Ectodermal cell (in vitro differentiated cells): ENCODE data around the gene NADSYN1.

ENCODE experiments used
- H3K27ac ChIP-seq: 2 replicates; pipeline ENCODE4 v1.7.0; 2013; ENCODE audit warnings: mild to moderate bottlenecking, low read depth, low read length; ENCODE audit not compliant: insufficient read depth, poor library complexity, severe bottlenecking
- H3K27me3 ChIP-seq: 2 replicates; pipeline ENCODE4 v1.7.0; 2013; ENCODE audit warnings: mild to moderate bottlenecking, low read length; ENCODE audit not compliant: insufficient read depth, control insufficient read depth, poor library complexity, severe bottlenecking
- H3K36me3 ChIP-seq: one replicate; pipeline ENCODE4 v1.7.0; 2013; ENCODE audit warnings: low read length; ENCODE audit not compliant: control insufficient read depth, insufficient read depth
- H3K4me1 ChIP-seq: one replicate; pipeline ENCODE4 v1.7.0; 2013; ENCODE audit warnings: low read length; ENCODE audit not compliant: control insufficient read depth, insufficient read depth
- H3K4me3 ChIP-seq: 2 replicates; pipeline ENCODE4 v1.7.0; 2013; ENCODE audit warnings: low read depth, low read length, control low read depth; ENCODE audit not compliant: insufficient read depth
- H3K9me3 ChIP-seq: 2 replicates; pipeline ENCODE4 v1.7.0; 2013; ENCODE audit warnings: mild to moderate bottlenecking, low read length, moderate library complexity; ENCODE audit not compliant: control insufficient read depth
- WGBS, 2 experiments: methylation state at CpG; one replicate each; pipeline ENCODE4 v1.1.7; 2013; ENCODE audit warnings: missing lambda C conversion rate in 2 of 2; 5-methylcytosine and 5-hydroxymethylcytosine counted together

The NADSYN1 gene

GRCh38 chr11:71432761-71433647 lies 20.0 kb upstream of the NADSYN1 start:
- Histone ChIP-seq H3K27me3 (no peaks in the 10 kb centered on the region), H3K4me3 (no peak overlapping the region), H3K4me1 (no peaks in the 10 kb centered on the region), H3K27ac (no peak overlapping the region), H3K36me3 (peaks cover 10% of the 10 kb centered on the region), H3K9me3 (no peaks in the 10 kb centered on the region)
- 92 to 93% methylated on average over 7 of the region's 7 CpGs for WGBS, 2 experiments

DNA sequence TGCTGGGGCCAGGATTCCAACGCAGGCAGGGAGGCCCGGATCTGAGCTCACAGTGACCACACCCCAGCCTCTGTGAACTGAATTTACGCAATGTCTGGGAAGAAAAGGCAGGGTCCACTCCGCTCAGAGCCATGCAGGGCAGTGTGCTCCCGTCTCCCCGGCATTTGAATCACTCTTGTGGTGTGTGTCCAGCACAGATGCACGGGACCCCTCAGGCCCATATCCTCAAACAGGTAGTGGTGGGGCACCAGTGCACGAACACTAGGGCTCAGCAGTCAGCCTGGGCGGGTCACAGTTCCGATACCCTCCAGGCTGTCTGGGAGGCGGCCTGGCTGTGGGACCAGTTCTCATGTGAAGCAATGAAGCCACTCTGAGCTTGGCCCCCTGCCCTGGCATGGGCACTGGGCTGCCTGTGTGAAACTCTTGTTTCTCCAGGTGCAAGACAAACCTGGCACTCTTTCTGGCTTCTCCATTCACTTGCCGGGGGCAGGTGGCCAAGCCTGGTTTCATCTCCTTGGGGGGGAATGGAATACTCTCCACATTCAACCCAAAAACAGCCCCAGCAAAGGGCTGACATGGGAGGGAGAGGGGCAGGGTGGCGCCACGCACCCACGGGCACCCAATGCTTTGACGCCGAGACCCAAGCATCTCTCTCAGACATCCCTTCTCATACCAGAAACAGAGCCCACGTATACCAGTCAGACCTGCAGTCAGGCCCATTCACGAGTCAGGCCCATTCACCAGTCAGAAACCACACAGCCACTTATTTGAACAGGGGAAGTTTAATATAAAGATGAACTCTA lies 19.2 kb upstream of the NADSYN1 start:
- Histone ChIP-seq H3K4me3 (no peak overlapping the region), H3K4me1 (no peaks in the 10 kb centered on the region), H3K27ac (no peak overlapping the region), H3K27me3 (no peaks in the 10 kb centered on the region), H3K9me3 (no peaks in the 10 kb centered on the region), H3K36me3 (peaks cover 10% of the 10 kb centered on the region)
- 93 to 94% methylated on average over 17 to 19 of the region's 19 CpGs for WGBS, 2 experiments

GRCh38 chr11:71434576-71435130 lies 18.4 kb upstream of the NADSYN1 start:
- H3K36me3 ChIP-seq = peaks cover 13% of the 10 kb centered on the region
- 86% methylated on average over 18 of the region's 18 CpGs for WGBS, 2 experiments
- no peak overlapping the region for H3K27ac ChIP-seq
- no peaks in the 10 kb centered on the region for H3K27me3 ChIP-seq
- H3K9me3 ChIP-seq = no peaks in the 10 kb centered on the region
- no peak overlapping the region for H3K4me3 ChIP-seq
- H3K4me1 ChIP-seq = no peaks in the 10 kb centered on the region

DNA sequence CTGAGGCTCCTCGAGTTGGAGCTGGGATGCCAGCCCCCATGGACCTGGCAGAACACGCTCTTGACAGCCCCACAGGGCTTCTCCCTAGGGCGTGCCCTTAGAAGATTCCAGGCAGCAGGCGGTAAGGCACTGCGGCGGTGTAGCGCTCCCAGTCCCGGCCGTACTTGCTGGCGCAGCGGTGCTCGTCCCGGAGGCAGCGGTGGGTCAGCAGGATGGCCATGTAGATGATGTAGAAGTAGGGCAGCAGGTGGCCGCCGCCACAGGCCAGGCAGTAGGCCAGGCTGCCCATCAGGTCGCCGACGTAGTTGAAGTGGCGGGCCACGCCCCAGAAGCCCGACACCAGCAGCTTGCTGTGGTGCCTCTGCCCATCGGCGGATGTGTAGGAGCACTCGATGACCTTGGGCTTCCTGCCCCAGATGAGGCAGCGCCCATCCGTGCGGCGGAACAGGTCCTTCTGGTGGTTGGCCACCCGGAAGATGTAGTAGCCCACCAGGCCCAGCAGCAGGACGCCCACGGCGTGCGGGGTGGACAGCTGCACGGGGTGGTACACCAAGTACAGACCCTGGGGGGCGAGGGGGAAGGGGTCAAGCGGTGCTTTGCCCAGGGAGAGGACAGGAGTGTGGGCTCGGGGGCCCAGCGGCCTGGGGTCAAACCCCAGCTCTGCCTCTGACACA lies 17.6 kb upstream of the NADSYN1 start:
- Histone ChIP-seq H3K4me3 (no peak overlapping the region), H3K27me3 (no peaks in the 10 kb centered on the region), H3K4me1 (no peaks in the 10 kb centered on the region), H3K9me3 (no peaks in the 10 kb centered on the region), H3K27ac (no peak overlapping the region), H3K36me3 (peaks cover 18% of the 10 kb centered on the region)
- WGBS, 2 experiments = 92 to 94% methylated on average over 39 of the region's 39 CpGs

GRCh38 chr11:71436861-71437260 lies 16.1 kb upstream of the NADSYN1 start:
- Histone ChIP-seq H3K27me3 (no peaks in the 10 kb centered on the region), H3K4me1 (no peaks in the 10 kb centered on the region), H3K9me3 (no peaks in the 10 kb centered on the region), H3K36me3 (peaks cover 18% of the 10 kb centered on the region), H3K4me3 (no peak overlapping the region), H3K27ac (no peak overlapping the region)
- WGBS, 2 experiments = 91 to 92% methylated on average over 8 of the region's 8 CpGs

- H3K36me3 ChIP-seq = peaks cover 18% of the 10 kb centered on the region
- H3K27ac ChIP-seq = no peak overlapping the region
- WGBS, 2 experiments = 95% methylated on average over 6 of the region's 6 CpGs
Measured at GRCh38 chr11:71437399-71437798, 15.6 kb upstream of the NADSYN1 start.

DNA sequence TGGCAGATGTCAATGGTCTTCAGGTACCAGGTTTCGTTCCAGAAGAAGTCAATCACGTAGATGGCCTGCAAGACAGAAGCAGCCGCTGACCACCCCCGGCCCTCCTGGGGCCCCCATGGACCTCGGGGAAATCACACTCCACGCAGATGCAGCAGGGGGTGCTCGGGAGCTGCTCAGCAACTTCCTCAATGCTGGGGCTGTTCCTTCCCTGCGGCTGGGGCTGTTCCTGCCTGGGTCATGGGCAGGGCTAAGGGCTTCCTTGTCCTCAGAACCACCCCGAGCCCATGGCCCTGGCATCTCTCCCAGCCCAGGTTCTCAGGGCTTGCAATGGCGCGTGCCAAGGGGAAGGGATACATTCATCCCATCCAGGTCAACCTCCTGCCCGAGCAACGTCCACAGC lies 15.1 kb upstream of the NADSYN1 start:
- Histone ChIP-seq H3K9me3 (no peaks in the 10 kb centered on the region), H3K27ac (no peak overlapping the region), H3K36me3 (peaks cover 20% of the 10 kb centered on the region), H3K4me3 (no peak overlapping the region), H3K4me1 (no peaks in the 10 kb centered on the region), H3K27me3 (no peaks in the 10 kb centered on the region)
- WGBS, 2 experiments = 83 to 86% methylated on average over 13 of the region's 13 CpGs

More at GRCh38 chr11:71437399-71437798, 15.6 kb upstream of the NADSYN1 start:
- Histone ChIP-seq H3K4me3 (no peak overlapping the region), H3K27me3 (no peaks in the 10 kb centered on the region), H3K4me1 (no peaks in the 10 kb centered on the region), H3K9me3 (no peaks in the 10 kb centered on the region)

DNA sequence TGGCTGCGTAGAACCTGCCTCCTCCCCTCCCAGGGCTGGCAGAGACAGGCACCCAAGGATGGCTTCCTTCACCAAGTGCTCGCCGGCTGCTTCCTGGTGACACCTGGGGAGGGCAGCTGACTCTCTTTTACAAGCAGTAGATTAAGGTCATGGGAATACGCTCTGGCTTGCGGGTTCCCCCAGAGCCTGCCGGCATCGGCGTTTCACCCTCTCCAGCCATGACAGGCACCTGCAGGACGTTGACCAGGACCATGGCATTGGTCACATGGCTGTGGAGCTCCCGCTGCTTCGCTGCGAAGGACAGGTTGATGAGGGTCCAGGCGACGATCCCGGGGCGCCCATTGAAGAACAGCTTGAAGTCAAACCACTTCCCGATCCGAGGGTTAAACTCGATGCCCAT lies 14.4 kb upstream of the NADSYN1 start:
- H3K27ac ChIP-seq = no peak overlapping the region
- 96% methylated on average over 19 of the region's 19 CpGs for WGBS, 2 experiments
- no peak overlapping the region for H3K4me3 ChIP-seq
- no peaks in the 10 kb centered on the region for H3K4me1 ChIP-seq
- no peaks in the 10 kb centered on the region for H3K9me3 ChIP-seq
- peaks cover 28% of the 10 kb centered on the region for H3K36me3 ChIP-seq
- H3K27me3 ChIP-seq = no peaks in the 10 kb centered on the region

DNA sequence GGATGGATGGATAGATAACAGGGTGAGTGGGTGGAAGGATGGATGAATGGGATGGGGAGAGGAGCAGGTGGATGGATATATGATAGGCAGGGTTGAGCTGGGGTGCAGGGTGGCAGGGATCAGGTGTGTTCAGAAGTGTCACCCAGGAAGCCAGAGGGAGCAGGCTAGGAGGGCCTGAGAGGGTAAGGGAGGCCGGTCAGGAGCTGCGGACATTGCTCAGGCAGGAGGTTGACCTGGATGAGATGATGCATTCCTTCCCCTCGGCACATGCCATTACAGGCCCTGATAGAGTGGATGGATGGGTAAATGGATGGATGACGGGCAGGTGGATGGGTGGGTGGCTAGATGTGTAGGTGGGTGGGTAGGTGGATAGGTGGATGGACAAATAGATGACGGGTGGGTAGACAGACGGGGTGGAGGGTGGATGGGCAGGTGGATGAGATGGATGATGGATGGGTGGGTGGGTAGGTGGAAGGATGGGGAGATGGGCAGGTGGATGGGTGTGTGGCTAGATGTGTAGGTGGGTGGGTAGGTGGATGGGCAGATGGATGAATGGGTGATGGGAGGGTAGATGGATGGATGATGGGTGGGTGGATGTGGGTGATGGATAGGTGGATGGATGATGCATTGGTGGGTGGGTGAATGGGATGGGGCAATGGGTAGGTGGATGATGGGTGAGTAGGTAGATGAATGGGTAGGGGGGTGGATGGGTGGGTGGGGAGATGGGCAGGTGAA lies 12.8 kb upstream of the NADSYN1 start:
- 94 to 96% methylated on average over 6 of the region's 6 CpGs for WGBS, 2 experiments
- Histone ChIP-seq H3K9me3 (no peaks in the 10 kb centered on the region), H3K4me3 (no peak overlapping the region), H3K36me3 (peaks cover 42% of the 10 kb centered on the region), H3K4me1 (no peaks in the 10 kb centered on the region), H3K27me3 (no peaks in the 10 kb centered on the region), H3K27ac (no peak overlapping the region)
